Measurements from ENCODE around the gene PSMD11. TPM values are rescaled to one million over a fixed set of nuclear protein-coding genes. Genes with fewer than 3 reads are reported as not detected.
"Not testable (repeated sequence)": the region's sequence is repeated elsewhere in the genome, so short reads cannot be mapped to it uniquely, and the experiment has no call there.

The PSMD11 gene
- total and polyA plus RNA-seq, 2 of the 8 experiments (the other 6 are each of a cell fraction or from before 2014, with no cell fraction given) = 68.4 to 171 TPM

DNA sequence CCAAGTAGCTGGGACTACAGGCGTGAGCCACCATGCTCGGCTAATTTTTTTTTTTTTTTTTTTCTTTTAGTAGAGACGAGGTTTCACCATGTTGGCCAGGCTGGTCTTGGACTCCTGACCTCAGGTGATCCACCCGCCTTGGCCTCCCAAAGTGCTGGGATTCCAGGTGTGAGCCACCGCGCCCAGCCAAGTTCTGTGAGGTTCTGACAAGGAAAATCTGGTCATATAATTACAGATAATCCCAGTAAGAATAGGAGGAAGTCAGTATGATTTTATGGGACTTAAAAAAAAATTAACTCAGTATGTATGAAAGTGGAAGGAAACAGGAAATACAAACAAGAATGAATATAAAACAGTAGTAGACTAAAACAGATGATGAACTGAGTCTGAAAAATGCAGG lies 6.1 kb downstream of the PSMD11 start:
- H4K8ac ChIP-seq (ENCODE audit: extremely low read depth, insufficient read depth, low read length); H3K79me1 ChIP-seq (ENCODE audit: low read depth, low read length); H3K4me3 ChIP-seq (ENCODE audit: extremely low read depth in 1 of 4, insufficient read depth in 2 of 4, low read depth in 3 of 4, low read length in 4 of 4); H3K27me3 ChIP-seq (replicated peaks in 1 of 4; ENCODE audit: control insufficient read depth in 3 of 4, extremely low read depth in 1 of 4, insufficient read depth in 3 of 4, low read length in 3 of 4); H4K91ac ChIP-seq (replicated peaks; ENCODE audit: insufficient read length, low read length); H3K4ac ChIP-seq (replicated peaks; ENCODE audit: insufficient read length, low read depth, low read length); H3K9me3 ChIP-seq (ENCODE audit: insufficient read depth in 2 of 2, low read depth in 1 of 2, low read length in 1 of 2); FAIRE-seq; DNase-seq (ENCODE audit: low read depth in 1 of 2, low spot score in 2 of 2); H2BK15ac ChIP-seq (ENCODE audit: low read length); H3K23me2 ChIP-seq (ENCODE audit: low read depth, low read length); H4K20me1 ChIP-seq (replicated peaks in 1 of 2; ENCODE audit: control insufficient read depth in 1 of 2, insufficient read depth in 2 of 2, low read length in 2 of 2); H3K14ac ChIP-seq (ENCODE audit: insufficient read length); H3K27ac ChIP-seq (ENCODE audit: low read depth, low read length); H3K9ac ChIP-seq (replicated peaks in 1 of 4; ENCODE audit: extremely low read depth in 1 of 4, low read depth in 3 of 4, low read length in 3 of 4); H2BK20ac ChIP-seq (ENCODE audit: low read length); H3K4me2 ChIP-seq (ENCODE audit: insufficient read depth in 1 of 2, low read depth in 2 of 2, low read length in 2 of 2); H3K18ac ChIP-seq (ENCODE audit: extremely low read depth, low read length); H4K5ac ChIP-seq (ENCODE audit: insufficient read length, low read depth, low read length); H2AFZ ChIP-seq (ENCODE audit: low read length); H3K56ac ChIP-seq (replicated peaks; ENCODE audit: insufficient read length, low read depth, low read length); H2BK5ac ChIP-seq (ENCODE audit: low read depth, low read length); H2BK120ac ChIP-seq (replicated peaks; ENCODE audit: low read depth, low read length); H3K4me1 ChIP-seq (replicated peaks in 1 of 4; ENCODE audit: control insufficient read depth in 3 of 4, insufficient read depth in 4 of 4, low read length in 3 of 4); H3K23ac ChIP-seq (ENCODE audit: insufficient read length); H2AK5ac ChIP-seq (ENCODE audit: low read depth, low read length); H2BK12ac ChIP-seq (ENCODE audit: low read depth, low read length): not testable (repeated sequence)
- 93% methylated on average over 5 of the region's 6 CpGs; no CpG with 5 or more reads in 1 of the 2 experiments for WGBS, 2 experiments (ENCODE audit: extremely low coverage in 1 of 2, insufficient coverage in 1 of 2, insufficient read length in 1 of 2, insufficient replicate concordance in 2 of 2, low coverage in 1 of 2, low lambda C conversion rate in 2 of 2, missing lambda C conversion rate in 1 of 2)
- POLR2A ChIA-PET (ENCODE audit: partially characterized antibody) = interaction anchor here (0.6 kb wide), 1 partner anchor 101 kb away, joined by 3 read pairs; no protein-coding TSS in a partner anchor
- Histone ChIP-seq H3K79me2 (ENCODE audit: control insufficient read depth in 1 of 2, insufficient read depth in 2 of 2, low read length in 2 of 2) (peaks cover 13 to 88% of the 10 kb centered on the region in 2 experiments), H3K36me3 (ENCODE audit: control insufficient read depth in 2 of 4, insufficient read depth in 4 of 4, low read length in 3 of 4) (peaks cover 8 to 76% (median 45%) of the 10 kb centered on the region in 4 experiments; a peak in 7 of 8 replicates)
- CTCF ChIA-PET (ENCODE audit: partially characterized antibody) = interaction anchor here (1.2 kb wide), 1 partner anchor 12 kb away, joined by 5 read pairs; no protein-coding TSS in a partner anchor
